Osteocyte (in vitro differentiated cells): ENCODE data around the gene KIF21B. TPM values are rescaled to one million over a fixed set of nuclear protein-coding genes. Genes with fewer than 3 reads are reported as not detected.

Experiments used
- DNase-seq: peaks from one replicate; pipeline ENCODE4 v3.0.0; 2021; ENCODE audit warnings: mixed read lengths; ENCODE audit not compliant: unreplicated experiment; ENCODE audit errors: extremely low spot score
- H3K27ac Mint-ChIP-seq: one replicate; pipeline ENCODE4 v1.8.0; 2021; ENCODE audit warnings: mild to moderate bottlenecking, mixed read lengths; ENCODE audit not compliant: unreplicated experiment
- H3K27me3 Mint-ChIP-seq: one replicate; pipeline ENCODE4 v1.8.0; 2021; ENCODE audit warnings: mixed read lengths; ENCODE audit not compliant: unreplicated experiment
- H3K36me3 Mint-ChIP-seq: one replicate; pipeline ENCODE4 v1.8.0; 2021; ENCODE audit warnings: mixed read lengths; ENCODE audit not compliant: unreplicated experiment
- H3K4me1 Mint-ChIP-seq: one replicate; pipeline ENCODE4 v1.8.0; 2021; ENCODE audit warnings: mixed read lengths; ENCODE audit not compliant: unreplicated experiment
- H3K4me3 Mint-ChIP-seq: one replicate; pipeline ENCODE4 v1.8.0; 2021; ENCODE audit warnings: mild to moderate bottlenecking, moderate library complexity, mixed read lengths; ENCODE audit not compliant: unreplicated experiment
- H3K9me3 Mint-ChIP-seq: one replicate; pipeline ENCODE4 v1.8.0; 2021; ENCODE audit warnings: mixed read lengths; ENCODE audit not compliant: unreplicated experiment
- total RNA-seq: library from RNA; stranded (reverse); gene quantifications from 2 replicates; pipeline ENCODE4 v1.2.1, GENCODE V29; 2021
- TF ChIP-seq, protein P1 (sequence below): fragments of 200-600 bp; sonication (generic); IDR thresholded peaks from 2 replicates; pipeline ENCODE4 v1.5.0; 2021; ENCODE audit warnings: antibody characterized with exemption, mild to moderate bottlenecking, moderate library complexity

KIF21B gene
- total RNA-seq, 1 donor from 2014 or later, result 0.97 TPM

DNA sequence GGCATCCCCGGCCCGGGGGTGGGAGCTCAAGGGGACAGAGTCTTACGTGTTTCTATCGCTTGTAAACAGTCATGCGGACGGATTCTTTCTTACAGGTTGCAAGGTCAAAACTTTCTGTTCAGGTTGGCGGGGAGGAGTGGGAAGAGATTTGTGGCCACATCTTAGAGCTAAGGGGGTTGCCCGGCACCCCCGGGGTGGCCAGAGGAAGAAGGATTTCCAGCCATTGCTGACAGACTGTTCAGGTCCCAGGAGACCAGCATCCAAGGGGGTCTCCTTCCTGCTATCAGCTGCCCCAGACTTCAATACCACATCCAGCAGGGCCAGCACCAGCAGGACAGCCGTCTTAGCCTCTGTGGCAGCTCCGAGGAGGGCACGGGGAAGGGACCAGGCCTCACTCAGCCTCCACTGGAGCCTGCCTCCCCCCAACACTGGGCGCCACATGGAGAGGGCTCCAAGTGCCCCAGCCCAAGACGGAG lies 52.0 kb downstream of the KIF21B start:
- H3K4me3 Mint-ChIP-seq, result no peak overlapping the region
- DNase-seq, result no peak
- no peaks in the 10 kb centered on the region for H3K27me3 Mint-ChIP-seq
- no peak overlapping the region for H3K27ac Mint-ChIP-seq
- peaks cover 2% of the 10 kb centered on the region for H3K4me1 Mint-ChIP-seq
- TF ChIP-seq, protein P1, sequence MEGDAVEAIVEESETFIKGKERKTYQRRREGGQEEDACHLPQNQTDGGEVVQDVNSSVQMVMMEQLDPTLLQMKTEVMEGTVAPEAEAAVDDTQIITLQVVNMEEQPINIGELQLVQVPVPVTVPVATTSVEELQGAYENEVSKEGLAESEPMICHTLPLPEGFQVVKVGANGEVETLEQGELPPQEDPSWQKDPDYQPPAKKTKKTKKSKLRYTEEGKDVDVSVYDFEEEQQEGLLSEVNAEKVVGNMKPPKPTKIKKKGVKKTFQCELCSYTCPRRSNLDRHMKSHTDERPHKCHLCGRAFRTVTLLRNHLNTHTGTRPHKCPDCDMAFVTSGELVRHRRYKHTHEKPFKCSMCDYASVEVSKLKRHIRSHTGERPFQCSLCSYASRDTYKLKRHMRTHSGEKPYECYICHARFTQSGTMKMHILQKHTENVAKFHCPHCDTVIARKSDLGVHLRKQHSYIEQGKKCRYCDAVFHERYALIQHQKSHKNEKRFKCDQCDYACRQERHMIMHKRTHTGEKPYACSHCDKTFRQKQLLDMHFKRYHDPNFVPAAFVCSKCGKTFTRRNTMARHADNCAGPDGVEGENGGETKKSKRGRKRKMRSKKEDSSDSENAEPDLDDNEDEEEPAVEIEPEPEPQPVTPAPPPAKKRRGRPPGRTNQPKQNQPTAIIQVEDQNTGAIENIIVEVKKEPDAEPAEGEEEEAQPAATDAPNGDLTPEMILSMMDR, result no peak
- no peaks in the 10 kb centered on the region for H3K9me3 Mint-ChIP-seq
- H3K36me3 Mint-ChIP-seq, result no peaks in the 10 kb centered on the region

DNA sequence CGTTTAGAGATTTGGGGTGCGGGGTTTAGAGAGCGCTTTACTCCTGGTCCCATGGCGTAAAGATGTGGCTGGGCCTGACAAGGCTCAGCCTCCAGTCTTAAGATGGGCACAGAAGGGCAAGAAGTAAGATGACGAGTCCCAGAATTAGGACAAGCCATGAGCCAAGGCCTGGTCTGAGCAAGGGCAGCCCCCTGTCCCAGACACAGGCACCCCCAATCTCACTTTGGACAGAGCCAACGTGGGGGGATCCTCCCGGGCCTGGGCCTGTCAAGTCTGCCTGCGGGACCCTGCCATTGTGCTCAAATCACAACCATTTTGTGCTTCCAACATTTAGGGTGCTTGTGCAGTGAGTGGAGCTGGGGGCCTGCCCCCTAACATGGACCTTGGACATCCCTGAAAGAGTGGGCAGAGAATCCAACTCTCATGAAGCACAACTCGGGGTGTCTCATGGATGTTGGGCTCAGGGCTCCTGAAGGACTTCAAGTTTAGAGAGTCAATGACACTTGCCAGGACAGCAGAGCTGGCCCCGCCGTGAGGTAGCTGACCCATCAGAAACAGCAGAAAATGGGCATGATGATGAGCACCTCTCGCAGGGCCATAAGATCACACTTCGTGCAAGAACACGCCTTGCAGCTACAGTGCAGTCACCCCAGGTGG lies 52.6 kb downstream of the KIF21B start:
- Mint-ChIP-seq H3K36me3 (no peaks in the 10 kb centered on the region), H3K9me3 (no peaks in the 10 kb centered on the region), H3K4me1 (peaks cover 2% of the 10 kb centered on the region), H3K27ac (no peak overlapping the region), H3K4me3 (no peak overlapping the region), H3K27me3 (no peaks in the 10 kb centered on the region)
- DNase-seq, result no peak
- TF ChIP-seq, protein P1, result no peak

DNA sequence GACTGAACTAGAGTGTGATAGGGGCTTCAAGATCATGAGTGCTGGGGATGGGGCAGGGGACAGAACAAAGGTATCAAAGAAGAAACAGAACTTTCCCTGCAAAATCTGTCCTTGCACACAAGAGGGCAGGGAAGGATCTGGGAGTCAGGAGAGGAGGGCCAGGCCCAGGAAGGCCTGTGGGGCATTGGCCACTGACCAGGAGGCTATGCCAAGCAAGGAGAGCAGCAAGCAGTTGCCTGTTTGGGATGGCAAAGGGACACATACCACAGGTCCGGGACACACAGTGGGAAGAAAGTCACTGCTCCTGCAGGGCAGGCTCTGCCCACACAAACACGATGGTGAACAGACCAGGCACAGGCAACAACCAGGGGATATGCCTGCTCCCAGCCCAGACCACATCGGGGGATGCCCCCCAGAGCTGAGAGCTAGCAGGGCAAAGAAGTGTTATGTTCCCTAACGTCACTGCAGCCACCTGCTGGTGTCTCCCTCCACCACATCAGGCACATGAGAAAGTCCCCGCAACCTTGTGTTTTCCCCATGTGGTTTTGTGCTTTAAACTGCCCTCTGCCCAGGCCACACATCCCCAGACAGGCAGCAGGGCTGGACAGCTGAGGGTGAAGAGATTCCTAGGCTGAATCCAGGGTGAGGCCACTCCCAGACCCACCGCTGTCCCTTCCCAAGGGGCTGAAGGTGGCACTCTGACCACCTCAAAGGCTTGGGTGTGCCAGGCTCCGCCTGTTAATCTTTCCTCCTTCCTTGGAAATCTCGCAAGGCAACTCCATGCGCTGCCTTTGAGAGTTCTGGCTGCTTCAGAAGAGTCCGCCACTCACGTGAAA lies 53.6 kb downstream of the KIF21B start:
- no peaks in the 10 kb centered on the region for H3K27me3 Mint-ChIP-seq
- TF ChIP-seq, protein P1, result no peak
- H3K36me3 Mint-ChIP-seq, result no peaks in the 10 kb centered on the region
- no peak for DNase-seq
- H3K9me3 Mint-ChIP-seq, result no peaks in the 10 kb centered on the region
- no peak overlapping the region for H3K27ac Mint-ChIP-seq
- peaks cover 2% of the 10 kb centered on the region for H3K4me1 Mint-ChIP-seq
- H3K4me3 Mint-ChIP-seq, result no peak overlapping the region

DNA sequence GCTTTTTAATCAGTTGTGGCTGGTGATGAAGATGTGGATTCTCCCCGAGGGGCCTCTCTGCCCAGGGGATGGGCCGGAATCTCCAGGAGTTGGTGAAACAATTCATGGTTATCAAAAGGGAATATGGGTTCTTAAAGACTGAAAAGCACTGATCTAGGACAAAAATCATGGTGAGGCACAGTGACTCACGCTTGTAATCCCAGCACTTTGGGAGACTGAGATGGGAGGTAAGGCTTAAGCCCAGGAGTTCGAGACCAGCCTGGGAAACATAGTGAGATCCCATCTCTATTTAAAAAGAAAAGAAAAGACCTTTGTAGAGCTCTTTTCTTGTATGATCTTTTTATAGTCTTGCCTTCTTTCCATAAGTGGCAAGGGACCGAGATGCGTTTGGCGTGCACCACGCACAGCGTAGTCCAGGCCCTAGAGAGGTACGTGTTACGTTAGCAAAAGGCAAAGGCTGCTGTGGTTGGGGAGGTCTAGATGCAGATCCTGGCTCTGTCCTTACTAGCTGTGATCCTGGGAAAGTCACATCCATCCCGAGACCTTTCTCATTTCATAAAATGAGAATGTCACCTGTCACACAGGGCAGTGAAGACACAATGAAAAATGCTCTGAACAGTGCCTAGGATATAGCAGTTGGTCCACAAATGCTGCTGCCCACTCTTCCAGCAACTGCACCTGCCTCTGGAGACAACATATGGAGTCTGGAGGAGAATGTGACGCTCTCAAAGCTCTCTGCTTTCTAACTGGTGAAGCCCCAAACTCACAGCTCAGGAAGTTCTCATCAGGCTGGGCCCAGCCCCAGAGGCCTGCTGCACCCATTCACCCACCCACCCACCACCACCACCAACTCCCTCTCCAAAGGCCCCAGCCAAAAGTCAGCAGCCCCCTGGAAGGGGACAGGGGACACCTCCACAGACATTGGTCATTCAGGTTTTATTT lies 54.8 kb downstream of the KIF21B start:
- Mint-ChIP-seq H3K4me1 (peaks cover 2% of the 10 kb centered on the region), H3K27me3 (peaks cover 2% of the 10 kb centered on the region), H3K27ac (no peak overlapping the region), H3K36me3 (no peaks in the 10 kb centered on the region), H3K4me3 (no peak overlapping the region), H3K9me3 (no peaks in the 10 kb centered on the region)
- DNase-seq, result no peak
- TF ChIP-seq, protein P1, result no peak
